WERI-Rb-1 (cell line): ENCODE data around the gene PABPN1L.

ENCODE experiments used
- DNase-seq: peaks from one replicate; pipeline ENCODE4 v3.0.0-alpha.2; 2020
- H3K27ac ChIP-seq: fragments of 250-450 bp; sonication (Bioruptor Pico); 2 replicates; pipeline ENCODE4 v1.5.1; 2020; ENCODE audit warnings: mild to moderate bottlenecking, moderate library complexity
- H3K27me3 ChIP-seq: fragments of 250-450 bp; sonication (Bioruptor Pico); 2 replicates; pipeline ENCODE4 v1.5.1; 2021; ENCODE audit warnings: mild to moderate bottlenecking, low read depth, moderate library complexity; ENCODE audit not compliant: insufficient read depth, severe bottlenecking
- H3K36me3 ChIP-seq: fragments of 250-450 bp; sonication (Bioruptor Pico); 2 replicates; pipeline ENCODE4 v1.5.1; 2020; ENCODE audit warnings: mild to moderate bottlenecking, moderate library complexity
- H3K4me3 ChIP-seq: 2 replicates; pipeline ENCODE4 v1.5.1; 2011; ENCODE audit warnings: low read depth, mild to moderate bottlenecking, control low read depth, low read length
- H3K9me3 ChIP-seq: fragments of 250-450 bp; sonication (Bioruptor Pico); 2 replicates; pipeline ENCODE4 v1.5.1; 2021; ENCODE audit warnings: mild to moderate bottlenecking, moderate library complexity; ENCODE audit not compliant: severe bottlenecking
- CTCF ChIP-seq: IDR thresholded peaks from 2 replicates; pipeline ENCODE4 v1.5.1; 2011; ENCODE audit warnings: low read depth, mild to moderate bottlenecking, control low read depth, inconsistent platforms, low read length

Gene PABPN1L

GRCh38 chr16:88830258-88830657 is 36.2 kb downstream of the PABPN1L start:
- no peak overlapping the region for H3K27ac ChIP-seq
- no peaks in the 10 kb centered on the region for H3K27me3 ChIP-seq
- no peaks in the 10 kb centered on the region for H3K36me3 ChIP-seq
- TF ChIP-seq CTCF: no peak
- no peak for DNase-seq
- no peak overlapping the region for H3K4me3 ChIP-seq
- H3K9me3 ChIP-seq: no peaks in the 10 kb centered on the region

- DNase-seq: no peak
- H3K4me3 ChIP-seq: no peak overlapping the region
- H3K27me3 ChIP-seq: no peaks in the 10 kb centered on the region
- no peaks in the 10 kb centered on the region for H3K36me3 ChIP-seq
- H3K9me3 ChIP-seq: no peaks in the 10 kb centered on the region
- H3K27ac ChIP-seq: no peak overlapping the region
- no peak for TF ChIP-seq CTCF
These were observed 37.7 kb downstream of the PABPN1L start for GRCh38 chr16:88828711-88829110.

- no peaks in the 10 kb centered on the region for H3K36me3 ChIP-seq
These were observed 38.7 kb downstream of the PABPN1L start for GRCh38 chr16:88827727-88828126.

GRCh38 chr16:88826070-88826840 is 40.2 kb downstream of the PABPN1L start:
- H3K4me3 ChIP-seq: no peak overlapping the region
- H3K27me3 ChIP-seq: no peaks in the 10 kb centered on the region
- no peaks in the 10 kb centered on the region for H3K9me3 ChIP-seq
- no peak for DNase-seq
- no peak for TF ChIP-seq CTCF
- H3K36me3 ChIP-seq: no peaks in the 10 kb centered on the region
- H3K27ac ChIP-seq: no peak overlapping the region

More at GRCh38 chr16:88827727-88828126, 38.7 kb downstream of the PABPN1L start:
- DNase-seq: no peak
- Histone ChIP-seq H3K9me3 (no peaks in the 10 kb centered on the region), H3K27ac (no peak overlapping the region), H3K27me3 (no peaks in the 10 kb centered on the region), H3K4me3 (no peak overlapping the region)
- TF ChIP-seq CTCF: no peak

GRCh38 chr16:88825146-88825545 is 41.3 kb downstream of the PABPN1L start:
- no peak for TF ChIP-seq CTCF
- Histone ChIP-seq H3K9me3 (no peaks in the 10 kb centered on the region), H3K27ac (no peak overlapping the region), H3K4me3 (no peak overlapping the region), H3K36me3 (no peaks in the 10 kb centered on the region), H3K27me3 (no peaks in the 10 kb centered on the region)
- DNase-seq: no peak
